ENCODE results near the gene MKRN1.
"Not testable (repeated sequence)": the region's sequence is repeated elsewhere in the genome, so short reads cannot be mapped to it uniquely, and the experiment has no call there.

The MKRN1 gene

DNA sequence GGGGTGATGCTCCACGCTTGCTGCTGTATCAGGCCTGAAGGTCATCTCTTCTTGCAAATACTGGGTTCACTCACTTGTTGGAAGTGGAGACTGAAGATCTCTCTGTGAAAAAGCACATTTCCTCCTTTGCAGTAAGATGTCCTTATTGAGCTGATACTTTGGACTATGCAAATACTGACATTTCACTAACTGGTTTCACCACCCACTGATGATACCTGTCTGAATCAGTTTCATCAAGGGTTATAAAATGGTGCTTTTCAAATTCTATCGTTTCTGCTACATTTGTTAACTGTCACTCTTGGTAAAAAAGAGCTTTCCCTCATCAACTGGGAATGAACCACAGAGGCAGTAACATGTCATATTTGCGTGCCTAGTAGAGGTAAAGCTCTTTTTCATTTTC lies 39.9 kb downstream of the MKRN1 start:
- Histone ChIP-seq H3K27me3 (ENCODE audit: control insufficient read depth, insufficient read depth, low read length) (no peaks in the 10 kb centered on the region), H3K27ac (ENCODE audit: low read length) (no peak overlapping the region), H3K4me3 (ENCODE audit: low read length) (no peak overlapping the region), H3K36me3 (ENCODE audit: control insufficient read depth, insufficient read depth, low read length) (no peaks in the 10 kb centered on the region), H3K4me1 (ENCODE audit: control insufficient read depth, insufficient read depth, low read length) (no peaks in the 10 kb centered on the region), H3K9me3 (ENCODE audit: control insufficient read depth, insufficient read depth, low read length) (no peaks in the 10 kb centered on the region)
- no peak for DNase-seq (ENCODE audit: low read depth, low spot score)
- no CpG with 5 or more reads among the region's 3 CpGs for WGBS (ENCODE audit: insufficient coverage, insufficient read length)

- Histone ChIP-seq H3K27me3 (ENCODE audit: control insufficient read depth, insufficient read depth, low read length) (no peaks in the 10 kb centered on the region), H3K27ac (ENCODE audit: low read length) (no peak overlapping the region), H3K4me3 (ENCODE audit: low read length) (no peak overlapping the region), H3K36me3 (ENCODE audit: control insufficient read depth, insufficient read depth, low read length) (no peaks in the 10 kb centered on the region), H3K4me1 (ENCODE audit: control insufficient read depth, insufficient read depth, low read length) (no peaks in the 10 kb centered on the region), H3K9me3 (ENCODE audit: control insufficient read depth, insufficient read depth, low read length) (no peaks in the 10 kb centered on the region)
- DNase-seq (ENCODE audit: low read depth, low spot score): no peak
- WGBS (ENCODE audit: insufficient coverage, insufficient read length): no CpG with 5 or more reads among the region's 51 CpGs
These were observed 43.9 kb downstream of the MKRN1 start for GRCh38 chr7:140435252-140435895.

GRCh38 chr7:140433396-140433795 lies 45.9 kb downstream of the MKRN1 start:
- H3K4me3 ChIP-seq (ENCODE audit: low read length): no peak overlapping the region
- no peak overlapping the region for H3K27ac ChIP-seq (ENCODE audit: low read length)
- DNase-seq (ENCODE audit: low read depth, low spot score): no peak
- H3K4me1 ChIP-seq (ENCODE audit: control insufficient read depth, insufficient read depth, low read length): no peaks in the 10 kb centered on the region
- no peaks in the 10 kb centered on the region for H3K36me3 ChIP-seq (ENCODE audit: control insufficient read depth, insufficient read depth, low read length)
- WGBS (ENCODE audit: insufficient coverage, insufficient read length): no CpG with 5 or more reads among the region's 3 CpGs
- H3K9me3 ChIP-seq (ENCODE audit: control insufficient read depth, insufficient read depth, low read length): no peaks in the 10 kb centered on the region
- H3K27me3 ChIP-seq (ENCODE audit: control insufficient read depth, insufficient read depth, low read length): no peaks in the 10 kb centered on the region

DNA sequence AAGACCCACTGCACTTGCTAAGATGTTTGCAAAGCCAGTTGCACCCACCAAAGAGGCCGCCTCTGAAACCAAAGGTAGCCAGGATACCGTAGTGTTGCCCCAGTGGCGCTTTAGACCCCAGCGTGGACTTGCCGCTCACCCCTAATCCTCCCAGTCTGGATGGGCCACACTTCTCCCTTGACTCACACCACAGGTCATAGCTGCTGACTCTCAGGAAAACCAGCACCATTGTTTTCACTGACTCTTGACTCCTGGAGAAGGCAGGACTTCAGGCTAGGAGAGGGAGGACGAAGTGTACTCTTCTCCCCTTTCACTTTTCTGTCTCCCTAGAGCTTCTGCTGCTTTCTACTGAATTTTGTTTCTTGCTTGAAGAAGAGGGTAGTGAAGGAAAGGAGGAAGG lies 53.2 kb downstream of the MKRN1 start:
- Histone ChIP-seq H3K27ac (ENCODE audit: low read length) (no peak overlapping the region), H3K4me3 (ENCODE audit: low read length) (no peak overlapping the region), H3K9me3 (ENCODE audit: control insufficient read depth, insufficient read depth, low read length) (no peaks in the 10 kb centered on the region), H3K4me1 (ENCODE audit: control insufficient read depth, insufficient read depth, low read length) (no peaks in the 10 kb centered on the region), H3K27me3 (ENCODE audit: control insufficient read depth, insufficient read depth, low read length) (no peaks in the 10 kb centered on the region), H3K36me3 (ENCODE audit: control insufficient read depth, insufficient read depth, low read length) (no peaks in the 10 kb centered on the region)
- WGBS (ENCODE audit: insufficient coverage, insufficient read length): no CpG with 5 or more reads among the region's 6 CpGs
- no peak for DNase-seq (ENCODE audit: low read depth, low spot score)

GRCh38 chr7:140425718-140426117 lies 53.6 kb downstream of the MKRN1 start:
- WGBS (ENCODE audit: insufficient coverage, insufficient read length): no CpG with 5 or more reads among the region's 12 CpGs
- no peak overlapping the region for H3K4me3 ChIP-seq (ENCODE audit: low read length)
- H3K4me1 ChIP-seq (ENCODE audit: control insufficient read depth, insufficient read depth, low read length): no peaks in the 10 kb centered on the region
- no peaks in the 10 kb centered on the region for H3K36me3 ChIP-seq (ENCODE audit: control insufficient read depth, insufficient read depth, low read length)
- no peaks in the 10 kb centered on the region for H3K27me3 ChIP-seq (ENCODE audit: control insufficient read depth, insufficient read depth, low read length)
- DNase-seq (ENCODE audit: low read depth, low spot score): no peak
- no peak overlapping the region for H3K27ac ChIP-seq (ENCODE audit: low read length)
- no peaks in the 10 kb centered on the region for H3K9me3 ChIP-seq (ENCODE audit: control insufficient read depth, insufficient read depth, low read length)

- Histone ChIP-seq H3K27me3 (ENCODE audit: control insufficient read depth, insufficient read depth, low read length) (no peaks in the 10 kb centered on the region), H3K4me1 (ENCODE audit: control insufficient read depth, insufficient read depth, low read length) (no peaks in the 10 kb centered on the region), H3K36me3 (ENCODE audit: control insufficient read depth, insufficient read depth, low read length) (no peaks in the 10 kb centered on the region), H3K4me3 (ENCODE audit: low read length) (no peak overlapping the region), H3K9me3 (ENCODE audit: control insufficient read depth, insufficient read depth, low read length) (no peaks in the 10 kb centered on the region), H3K27ac (ENCODE audit: low read length) (no peak overlapping the region)
- no CpG with 5 or more reads among the region's 3 CpGs for WGBS (ENCODE audit: insufficient coverage, insufficient read length)
- no peak for DNase-seq (ENCODE audit: low read depth, low spot score)
These were observed 55.8 kb downstream of the MKRN1 start for GRCh38 chr7:140423501-140423900.

DNA sequence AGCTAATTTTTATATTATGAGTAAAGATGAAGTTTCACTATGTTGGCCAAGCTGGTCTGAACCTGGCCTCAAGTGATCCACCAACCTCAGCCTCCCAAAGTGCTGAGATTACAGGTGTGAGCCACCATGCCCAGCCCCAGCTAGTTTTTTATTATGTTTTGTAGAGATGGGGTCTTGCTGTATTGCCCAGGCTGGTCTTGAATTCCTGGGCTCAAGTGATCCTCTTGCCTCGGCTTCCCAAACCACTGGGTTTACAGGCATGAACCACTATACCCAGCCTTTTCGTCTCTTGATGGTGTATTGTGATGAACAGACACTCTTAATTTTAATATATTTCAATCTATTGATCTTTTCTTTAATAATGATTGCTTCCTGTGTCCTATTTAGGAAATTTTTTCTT lies 57.8 kb downstream of the MKRN1 start:
- Histone ChIP-seq H3K27ac (ENCODE audit: low read length) (no peak overlapping the region), H3K27me3 (ENCODE audit: control insufficient read depth, insufficient read depth, low read length) (no peaks in the 10 kb centered on the region), H3K9me3 (ENCODE audit: control insufficient read depth, insufficient read depth, low read length) (no peaks in the 10 kb centered on the region), H3K4me1 (ENCODE audit: control insufficient read depth, insufficient read depth, low read length) (no peaks in the 10 kb centered on the region), H3K36me3 (ENCODE audit: control insufficient read depth, insufficient read depth, low read length) (no peaks in the 10 kb centered on the region), H3K4me3 (ENCODE audit: low read length) (no peak overlapping the region)
- WGBS (ENCODE audit: insufficient coverage, insufficient read length): no CpG with 5 or more reads among the region's 2 CpGs
- no peak for DNase-seq (ENCODE audit: low read depth, low spot score)

- no peaks in the 10 kb centered on the region for H3K27me3 ChIP-seq (ENCODE audit: control insufficient read depth, insufficient read depth, low read length)
- no peaks in the 10 kb centered on the region for H3K36me3 ChIP-seq (ENCODE audit: control insufficient read depth, insufficient read depth, low read length)
- H3K9me3 ChIP-seq (ENCODE audit: control insufficient read depth, insufficient read depth, low read length): no peaks in the 10 kb centered on the region
- H3K27ac ChIP-seq (ENCODE audit: low read length): no peak overlapping the region
- H3K4me1 ChIP-seq (ENCODE audit: control insufficient read depth, insufficient read depth, low read length): no peaks in the 10 kb centered on the region
- no peak overlapping the region for H3K4me3 ChIP-seq (ENCODE audit: low read length)
- WGBS (ENCODE audit: insufficient coverage, insufficient read length): no CpG with 5 or more reads among the region's 4 CpGs
- no peak for DNase-seq (ENCODE audit: low read depth, low spot score)
These were observed 60.7 kb downstream of the MKRN1 start for GRCh38 chr7:140418653-140419052.

DNA sequence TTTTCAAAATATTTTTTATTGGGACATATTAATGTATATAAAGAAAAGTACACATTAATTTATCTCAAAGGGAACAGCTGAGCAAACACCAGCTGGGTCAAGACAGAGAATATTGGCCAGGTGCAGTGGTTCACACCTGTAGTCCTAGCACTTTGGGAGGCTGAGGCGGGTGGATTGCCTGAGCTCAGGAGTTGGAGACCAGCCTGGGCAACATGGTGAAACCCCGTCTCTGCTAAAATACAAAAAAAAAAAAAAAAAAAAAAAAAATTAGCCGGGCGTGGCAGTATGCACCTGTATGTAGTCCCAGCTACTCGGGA lies 61.2 kb downstream of the MKRN1 start:
- DNase-seq (ENCODE audit: low read depth, low spot score): not testable (repeated sequence)
- no CpG with 5 or more reads among the region's 5 CpGs for WGBS (ENCODE audit: insufficient coverage, insufficient read length)

DNA sequence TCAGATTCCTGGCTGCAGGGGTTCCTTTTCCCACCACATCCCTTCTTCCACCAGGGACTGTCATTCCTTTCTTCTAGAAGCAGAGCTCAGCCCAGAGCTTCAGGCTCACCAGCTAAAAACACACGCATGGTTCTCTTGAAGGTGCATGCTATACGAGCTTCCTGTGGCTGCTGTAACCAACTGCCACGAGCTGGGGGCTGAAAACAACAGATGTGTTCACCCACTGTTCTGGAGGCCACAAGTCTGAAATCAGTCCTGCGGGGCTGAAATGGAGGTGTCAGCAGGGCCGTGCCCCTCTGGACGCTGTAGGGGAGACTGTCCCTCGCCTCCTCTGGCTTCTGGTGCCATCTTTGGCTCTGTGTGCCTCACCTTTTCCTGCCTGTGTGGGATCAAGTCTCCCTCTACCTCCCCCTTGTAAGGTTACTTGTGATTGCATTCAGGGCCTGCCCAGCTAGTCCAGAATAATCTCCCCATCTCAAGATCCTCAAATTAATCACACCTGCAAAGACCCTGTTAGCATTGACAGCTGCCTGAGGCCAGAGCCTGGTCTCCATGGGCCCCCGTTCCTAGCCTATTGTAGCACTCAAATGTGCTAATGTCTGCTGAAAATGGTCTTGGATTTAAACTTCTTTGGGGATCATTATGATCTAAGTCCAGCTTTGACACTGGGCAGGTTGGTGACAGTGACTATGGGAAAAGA lies 61.7 kb downstream of the MKRN1 start:
- DNase-seq (ENCODE audit: low read depth, low spot score): no peak
- H3K4me1 ChIP-seq (ENCODE audit: control insufficient read depth, insufficient read depth, low read length): no peaks in the 10 kb centered on the region
- H3K36me3 ChIP-seq (ENCODE audit: control insufficient read depth, insufficient read depth, low read length): no peaks in the 10 kb centered on the region
- no peaks in the 10 kb centered on the region for H3K27me3 ChIP-seq (ENCODE audit: control insufficient read depth, insufficient read depth, low read length)
- no peak overlapping the region for H3K4me3 ChIP-seq (ENCODE audit: low read length)
- WGBS (ENCODE audit: insufficient coverage, insufficient read length): no CpG with 5 or more reads among the region's 8 CpGs
- H3K9me3 ChIP-seq (ENCODE audit: control insufficient read depth, insufficient read depth, low read length): no peaks in the 10 kb centered on the region
- no peak overlapping the region for H3K27ac ChIP-seq (ENCODE audit: low read length)

More for the DNA sequence above, 61.2 kb downstream of the MKRN1 start:
- not testable (repeated sequence) for H3K27me3 ChIP-seq (ENCODE audit: control insufficient read depth, insufficient read depth, low read length); H3K36me3 ChIP-seq (ENCODE audit: control insufficient read depth, insufficient read depth, low read length); H3K4me1 ChIP-seq (ENCODE audit: control insufficient read depth, insufficient read depth, low read length); H3K4me3 ChIP-seq (ENCODE audit: low read length); H3K27ac ChIP-seq (ENCODE audit: low read length); H3K9me3 ChIP-seq (ENCODE audit: control insufficient read depth, insufficient read depth, low read length)

GRCh38 chr7:140416560-140416959 lies 62.7 kb downstream of the MKRN1 start:
- H3K27me3 ChIP-seq (ENCODE audit: control insufficient read depth, insufficient read depth, low read length): no peaks in the 10 kb centered on the region
- no peak for DNase-seq (ENCODE audit: low read depth, low spot score)
- H3K36me3 ChIP-seq (ENCODE audit: control insufficient read depth, insufficient read depth, low read length): no peaks in the 10 kb centered on the region
- no peak overlapping the region for H3K27ac ChIP-seq (ENCODE audit: low read length)
- H3K9me3 ChIP-seq (ENCODE audit: control insufficient read depth, insufficient read depth, low read length): no peaks in the 10 kb centered on the region
- no peaks in the 10 kb centered on the region for H3K4me1 ChIP-seq (ENCODE audit: control insufficient read depth, insufficient read depth, low read length)
- WGBS (ENCODE audit: insufficient coverage, insufficient read length): no CpG with 5 or more reads among the region's 8 CpGs
- no peak overlapping the region for H3K4me3 ChIP-seq (ENCODE audit: low read length)
